ENCODE results near the gene UMODL1.
"Not testable (repeated sequence)": the region's sequence is repeated elsewhere in the genome, so short reads cannot be mapped to it uniquely, and the experiment has no call there.

Gene UMODL1

GRCh38 chr21:42102076-42102475 lies 31.0 kb downstream of the UMODL1 start:
- DNase-seq = no peak

- DNase-seq = no peak
Measured at GRCh38 chr21:42102526-42102925, 31.4 kb downstream of the UMODL1 start.

GRCh38 chr21:42102991-42103390 lies 31.9 kb downstream of the UMODL1 start:
- DNase-seq = no peak

GRCh38 chr21:42103843-42104242 lies 32.7 kb downstream of the UMODL1 start:
- DNase-seq = no peak

GRCh38 chr21:42105476-42106315 lies 34.6 kb downstream of the UMODL1 start:
- DNase-seq = no peak

- DNase-seq = no peak
Measured at GRCh38 chr21:42106425-42106824, 35.3 kb downstream of the UMODL1 start.

GRCh38 chr21:42107177-42107880 lies 36.2 kb downstream of the UMODL1 start:
- no peak for DNase-seq

- peak; percentile 79 for DNase-seq
Measured at GRCh38 chr21:42107881-42108553, 36.9 kb downstream of the UMODL1 start.

GRCh38 chr21:42108554-42109340 lies 37.6 kb downstream of the UMODL1 start:
- no peak for DNase-seq

- DNase-seq = no peak
Measured at GRCh38 chr21:42109473-42109872, 38.4 kb downstream of the UMODL1 start.

- no peak for DNase-seq
Measured at GRCh38 chr21:42109873-42110525, 38.9 kb downstream of the UMODL1 start.

GRCh38 chr21:42110691-42111469 lies 39.8 kb downstream of the UMODL1 start:
- no peak for DNase-seq

GRCh38 chr21:42111470-42111743 lies 40.3 kb downstream of the UMODL1 start:
- no peak for DNase-seq

- DNase-seq = no peak
Measured at GRCh38 chr21:42111811-42112210, 40.7 kb downstream of the UMODL1 start.

- no peak for DNase-seq
Measured at GRCh38 chr21:42112238-42112637, 41.1 kb downstream of the UMODL1 start.

GRCh38 chr21:42112857-42113256 lies 41.7 kb downstream of the UMODL1 start:
- DNase-seq = no peak

GRCh38 chr21:42113926-42114409 lies 42.9 kb downstream of the UMODL1 start:
- DNase-seq = no peak

GRCh38 chr21:42114646-42115045 lies 43.5 kb downstream of the UMODL1 start:
- no peak for DNase-seq

- DNase-seq = no peak
Measured at GRCh38 chr21:42115136-42115683, 44.1 kb downstream of the UMODL1 start.

- DNase-seq = not testable (repeated sequence)
Measured at GRCh38 chr21:42116551-42116950, 45.4 kb downstream of the UMODL1 start.

Data from activated CD4-positive, alpha-beta T cell treated with anti-CD3 and anti-CD28 coated beads for 48 hours (primary cell).